HEK293 (cell line): ENCODE measurements around the gene KANSL1.

Experiments used
- CTCF ChIA-PET: fragments of 350-600 bp; formaldehyde crosslinking; extraction: SDS; loops from one replicate; lab custom pipeline; 2021; ENCODE audit warnings: antibody characterized with exemption; lab: Yijun Ruan, JAX
- POLR2A ChIA-PET: fragments of 300-600 bp; formaldehyde crosslinking; extraction: SDS; loops from one replicate; lab custom pipeline; 2020; ENCODE audit warnings: antibody characterized with exemption, inconsistent platforms; lab: Yijun Ruan, JAX
- H3K27ac ChIP-seq: fragments of 200-500 bp; sonication (Bioruptor generic); 2 replicates; pipeline ENCODE4 v1.5.1; 2014; ENCODE audit warnings: low read depth, low read length, control low read depth, inconsistent platforms; ENCODE audit errors: extremely low read depth
- H3K36me3 ChIP-seq, 2 experiments: fragments of 200-500 bp in 1 of 2; sonication (Bioruptor generic) in 1 of 2; 1 replicate in 1 of 2; 2 replicates in 1 of 2; pipeline ENCODE4 v1.5.1; 2014 to 2017; ENCODE audit warnings: inconsistent platforms in 2 of 2, low read length in 2 of 2; ENCODE audit not compliant: control insufficient read depth in 2 of 2, insufficient read depth in 1 of 2
- H3K4me1 ChIP-seq: fragments of 200-500 bp; sonication (Bioruptor generic); 2 replicates; pipeline ENCODE4 v1.5.1; 2014; ENCODE audit warnings: mild to moderate bottlenecking, low read length, inconsistent platforms; ENCODE audit not compliant: control insufficient read depth, insufficient read depth
- H3K4me3 ChIP-seq: 2 replicates; pipeline ENCODE4 v1.5.1; 2011; ENCODE audit warnings: low read depth, mild to moderate bottlenecking, control low read depth, low read length, moderate library complexity
- H3K9me3 ChIP-seq: fragments of 200-500 bp; sonication (Bioruptor generic); 2 replicates; pipeline ENCODE4 v1.5.1; 2014; ENCODE audit warnings: low read depth, low read length, inconsistent platforms; ENCODE audit not compliant: control insufficient read depth, insufficient read depth
- BCL11B ChIP-seq: fragments of 450-650 bp; formaldehyde crosslinking; IDR thresholded peaks from 2 replicates; pipeline ENCODE4 v1.5.1; 2016; ENCODE audit warnings: low read depth, missing biosample characterization, missing genetic modification characterization
- EGR2 ChIP-seq: fragments of 450-650 bp; formaldehyde crosslinking; IDR thresholded peaks from 2 replicates; pipeline ENCODE4 v1.5.1; 2016; ENCODE audit warnings: low read depth, missing biosample characterization, missing genetic modification characterization
- HOXC10 ChIP-seq: sonication (generic); formaldehyde crosslinking; IDR thresholded peaks from 2 replicates; pipeline ENCODE4 v1.8.1; 2023; ENCODE audit warnings: mild to moderate bottlenecking, missing genetic modification reagents
- HOXD13 ChIP-seq: sonication (generic); formaldehyde crosslinking; IDR thresholded peaks from 2 replicates; pipeline ENCODE4 v1.8.0; 2022; ENCODE audit warnings: missing genetic modification reagents, borderline replicate concordance
- IKZF3 ChIP-seq: fragments of 450-650 bp; IDR thresholded peaks from 2 replicates; pipeline ENCODE4 v1.5.0; 2018; ENCODE audit warnings: missing biosample characterization, mild to moderate bottlenecking, missing genetic modification characterization, moderate library complexity
- KLF8 ChIP-seq: fragments of 450-650 bp; formaldehyde crosslinking; IDR thresholded peaks from 2 replicates; pipeline ENCODE4 v1.5.1; 2016; ENCODE audit warnings: missing biosample characterization, missing genetic modification characterization
- KLF9 ChIP-seq: fragments of 450-650 bp; formaldehyde crosslinking; IDR thresholded peaks from 2 replicates; pipeline ENCODE4 v1.5.1; 2016; ENCODE audit warnings: missing biosample characterization, missing genetic modification characterization, low read depth
- SCRT2 ChIP-seq: fragments of 450-650 bp; formaldehyde crosslinking; IDR thresholded peaks from 2 replicates; pipeline ENCODE4 v1.5.1; 2016; ENCODE audit warnings: missing biosample characterization, missing genetic modification characterization
- SP7 ChIP-seq: fragments of 450-650 bp; formaldehyde crosslinking; IDR thresholded peaks from 2 replicates; pipeline ENCODE4 v1.5.1; 2016; ENCODE audit warnings: missing biosample characterization, missing genetic modification characterization
- WT1 ChIP-seq: fragments of 450-650 bp; formaldehyde crosslinking; IDR thresholded peaks from 2 replicates; pipeline ENCODE4 v1.5.1; 2016; ENCODE audit warnings: missing biosample characterization, missing genetic modification characterization
- YY1 ChIP-seq: fragments of 450-650 bp; formaldehyde crosslinking; IDR thresholded peaks from 2 replicates; pipeline ENCODE4 v1.5.1; 2018; ENCODE audit warnings: missing biosample characterization, missing genetic modification characterization
- ZBTB17 ChIP-seq: fragments of 450-650 bp; formaldehyde crosslinking; IDR thresholded peaks from 2 replicates; pipeline ENCODE4 v1.5.1; 2016; ENCODE audit warnings: missing biosample characterization, missing genetic modification characterization
- ZNF146 ChIP-seq: fragments of 450-650 bp; formaldehyde crosslinking; IDR thresholded peaks from 2 replicates; pipeline ENCODE4 v1.5.1; 2016; ENCODE audit warnings: missing biosample characterization, missing genetic modification characterization
- ZNF214 ChIP-seq: fragments of 450-650 bp; formaldehyde crosslinking; IDR thresholded peaks from 2 replicates; pipeline ENCODE4 v1.5.1; 2017; ENCODE audit warnings: missing biosample characterization, mild to moderate bottlenecking, missing genetic modification characterization, borderline replicate concordance
- ZNF23 ChIP-seq: fragments of 450-650 bp; formaldehyde crosslinking; IDR thresholded peaks from 2 replicates; pipeline ENCODE4 v1.5.1; 2016; ENCODE audit warnings: missing biosample characterization, missing genetic modification characterization, borderline replicate concordance
- ZNF274 ChIP-seq, 2 experiments: fragments of 200-500 bp in 1 of 2; fragments of 450-650 bp in 1 of 2; sonication (Bioruptor generic) in 1 of 2; formaldehyde crosslinking in 1 of 2; IDR thresholded peaks; 2 replicates each; pipeline versions ENCODE4 v1.5.1 to v1.6.1; 2014 to 2016; ENCODE audit warnings: borderline replicate concordance in 1 of 2, inconsistent platforms in 1 of 2, low read length in 1 of 2, missing biosample characterization in 1 of 2, missing genetic modification characterization in 1 of 2
- ZNF555 ChIP-seq: fragments of 450-650 bp; formaldehyde crosslinking; conservative IDR thresholded peaks from 2 replicates; pipeline ENCODE4 v1.5.1; 2017; ENCODE audit warnings: missing biosample characterization, mild to moderate bottlenecking, missing genetic modification characterization, inconsistent platforms
- ZNF660 ChIP-seq: fragments of 450-650 bp; IDR thresholded peaks from 2 replicates; pipeline ENCODE4 v1.5.1; 2018; ENCODE audit warnings: missing biosample characterization, mild to moderate bottlenecking, missing genetic modification characterization
- ZNF777 ChIP-seq: fragments of 450-650 bp; formaldehyde crosslinking; IDR thresholded peaks from 2 replicates; pipeline ENCODE4 v1.5.1; 2017; ENCODE audit warnings: missing biosample characterization, missing genetic modification characterization, borderline replicate concordance
- ZNF791 ChIP-seq: fragments of 450-650 bp; formaldehyde crosslinking; IDR thresholded peaks from 2 replicates; pipeline ENCODE4 v1.5.1; 2016; ENCODE audit warnings: missing biosample characterization, missing genetic modification characterization
- TF ChIP-seq, protein P1 (sequence below): IDR thresholded peaks from 2 replicates; pipeline ENCODE4 v1.6.1; 2011; ENCODE audit warnings: mild to moderate bottlenecking, low read depth, low read length, borderline replicate concordance
- TF ChIP-seq, protein P2 (sequence below): fragments of 450-650 bp; formaldehyde crosslinking; IDR thresholded peaks from 2 replicates; pipeline ENCODE4 v1.5.1; 2016; ENCODE audit warnings: missing biosample characterization, missing genetic modification characterization
- TF ChIP-seq, protein P3 (sequence below): fragments of 450-650 bp; formaldehyde crosslinking; IDR thresholded peaks from 2 replicates; pipeline ENCODE4 v1.5.1; 2017; ENCODE audit warnings: missing biosample characterization, missing genetic modification characterization

KANSL1 gene

DNA sequence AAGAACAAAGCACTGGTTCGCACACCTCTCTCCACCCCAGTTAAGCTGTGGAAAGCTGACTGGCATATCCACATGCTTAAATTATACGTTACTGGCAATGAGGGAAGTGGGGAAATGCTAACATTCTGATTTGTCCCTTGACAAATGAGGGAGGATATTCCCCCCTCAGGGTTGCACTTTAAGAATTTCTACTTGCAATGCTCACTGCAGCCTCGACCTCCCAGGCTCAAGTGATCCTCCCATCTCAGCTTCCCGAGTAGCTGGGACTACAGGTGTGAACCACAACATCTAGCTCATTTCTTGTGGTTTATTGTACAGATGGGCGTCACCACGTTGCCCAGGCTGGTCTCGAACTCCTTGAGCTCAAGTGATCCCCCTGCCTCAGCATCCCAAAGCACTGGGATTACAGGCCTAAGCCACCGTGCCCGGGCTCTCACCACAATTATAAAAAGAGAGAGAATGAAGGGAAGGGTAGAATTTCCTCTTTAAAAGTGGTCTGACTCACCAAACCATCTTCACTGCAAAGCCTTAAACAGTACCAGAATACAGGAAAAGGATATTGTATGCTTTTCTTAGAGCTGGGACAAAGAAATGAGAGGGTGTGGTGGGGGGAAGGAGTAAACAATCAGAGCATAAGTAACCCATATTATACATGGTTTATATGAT, 38.9 kb downstream of the KANSL1 start (continued):
- TF ChIP-seq KLF8 (0 out of 2 replicates have a peak, but pooled peaks have one; percentile 46), ZNF660 (tag by site-specific recombination) (peak; percentile 13; the same call in 1 of the 2 replicates), EGR2 (tag by site-specific recombination) (no peak), YY1 (tag by site-specific recombination) (no peak), ZNF23 (tag by site-specific recombination) (no peak), IKZF3 (tag by site-specific recombination) (no peak; the same call in 1 of the 2 replicates), WT1 (peak; percentile 57; the same call in 1 of the 2 replicates), HOXC10 (CRISPR knock-in tag) (no peak), ZNF777 (tag by site-specific recombination) (no peak), KLF9 (tag by site-specific recombination) (0 out of 2 replicates have a peak, but pooled peaks have one; percentile 32), ZNF555 (tag by site-specific recombination) (no peak)
- TF ChIP-seq, protein P1, sequence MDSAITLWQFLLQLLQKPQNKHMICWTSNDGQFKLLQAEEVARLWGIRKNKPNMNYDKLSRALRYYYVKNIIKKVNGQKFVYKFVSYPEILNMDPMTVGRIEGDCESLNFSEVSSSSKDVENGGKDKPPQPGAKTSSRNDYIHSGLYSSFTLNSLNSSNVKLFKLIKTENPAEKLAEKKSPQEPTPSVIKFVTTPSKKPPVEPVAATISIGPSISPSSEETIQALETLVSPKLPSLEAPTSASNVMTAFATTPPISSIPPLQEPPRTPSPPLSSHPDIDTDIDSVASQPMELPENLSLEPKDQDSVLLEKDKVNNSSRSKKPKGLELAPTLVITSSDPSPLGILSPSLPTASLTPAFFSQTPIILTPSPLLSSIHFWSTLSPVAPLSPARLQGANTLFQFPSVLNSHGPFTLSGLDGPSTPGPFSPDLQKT, result no peak
- TF ChIP-seq, protein P2, sequence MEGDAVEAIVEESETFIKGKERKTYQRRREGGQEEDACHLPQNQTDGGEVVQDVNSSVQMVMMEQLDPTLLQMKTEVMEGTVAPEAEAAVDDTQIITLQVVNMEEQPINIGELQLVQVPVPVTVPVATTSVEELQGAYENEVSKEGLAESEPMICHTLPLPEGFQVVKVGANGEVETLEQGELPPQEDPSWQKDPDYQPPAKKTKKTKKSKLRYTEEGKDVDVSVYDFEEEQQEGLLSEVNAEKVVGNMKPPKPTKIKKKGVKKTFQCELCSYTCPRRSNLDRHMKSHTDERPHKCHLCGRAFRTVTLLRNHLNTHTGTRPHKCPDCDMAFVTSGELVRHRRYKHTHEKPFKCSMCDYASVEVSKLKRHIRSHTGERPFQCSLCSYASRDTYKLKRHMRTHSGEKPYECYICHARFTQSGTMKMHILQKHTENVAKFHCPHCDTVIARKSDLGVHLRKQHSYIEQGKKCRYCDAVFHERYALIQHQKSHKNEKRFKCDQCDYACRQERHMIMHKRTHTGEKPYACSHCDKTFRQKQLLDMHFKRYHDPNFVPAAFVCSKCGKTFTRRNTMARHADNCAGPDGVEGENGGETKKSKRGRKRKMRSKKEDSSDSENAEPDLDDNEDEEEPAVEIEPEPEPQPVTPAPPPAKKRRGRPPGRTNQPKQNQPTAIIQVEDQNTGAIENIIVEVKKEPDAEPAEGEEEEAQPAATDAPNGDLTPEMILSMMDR, result no peak

DNA sequence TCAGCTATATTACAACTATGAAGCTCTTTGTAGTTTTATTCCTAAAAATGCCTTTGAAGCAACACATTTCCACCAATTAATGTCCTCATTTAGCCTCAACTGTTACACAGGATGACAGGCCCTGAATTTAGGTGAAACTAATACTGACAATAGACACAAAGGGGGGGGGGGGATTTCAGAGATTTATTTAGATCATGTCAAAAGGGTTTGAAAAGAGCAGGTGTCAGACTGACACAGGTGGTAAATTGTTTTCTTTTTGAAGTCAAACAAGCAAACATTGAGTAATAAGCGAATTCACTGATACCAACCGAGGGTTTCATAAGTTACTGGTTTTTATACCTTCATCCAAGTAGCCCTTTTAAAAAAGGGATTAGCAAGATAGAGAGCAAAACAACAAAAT, 40.8 kb downstream of the KANSL1 start:
- no peak overlapping the region for H3K27ac ChIP-seq

DNA sequence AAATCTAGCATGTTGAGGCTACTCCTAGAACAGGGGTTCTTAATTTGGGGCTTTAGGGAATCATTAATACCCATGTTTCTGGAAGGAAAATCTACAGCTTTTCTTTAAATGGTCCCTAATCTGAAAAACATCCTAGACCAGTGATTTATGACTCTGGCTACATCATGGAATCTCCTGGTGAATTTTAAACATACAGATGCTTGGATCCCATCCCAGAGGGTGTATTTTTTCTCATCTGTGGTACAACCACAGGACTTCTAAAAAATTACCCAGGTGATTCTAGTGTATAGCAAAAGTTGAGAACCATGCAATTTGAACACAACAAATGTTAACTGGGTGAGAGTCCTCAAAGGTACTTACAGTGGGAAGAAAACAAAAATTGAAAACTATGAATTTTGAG, 41.5 kb downstream of the KANSL1 start:
- CTCF ChIA-PET, result interaction anchor here (0.7 to 1.9 kb wide), 5 partner anchors 9 to 108 kb away, joined by 4 to 8 read pairs (median 6); no protein-coding TSS in a partner anchor
- no peaks in the 10 kb centered on the region for H3K9me3 ChIP-seq
- POLR2A ChIA-PET, result interaction anchor here (0.6 kb wide), 1 partner anchor 93 kb away, joined by 3 read pairs; no protein-coding TSS in a partner anchor
- peaks cover 80% of the 10 kb centered on the region for H3K4me1 ChIP-seq
- H3K27ac ChIP-seq, result no peak overlapping the region
- no peak overlapping the region for H3K4me3 ChIP-seq
- peaks cover 0 to 3% of the 10 kb centered on the region in 2 experiments; a peak in 1 of 3 replicates for H3K36me3 ChIP-seq
- TF ChIP-seq HOXD13 (no peak), ZBTB17 (tag by site-specific recombination) (no peak), ZNF214 (no peak), ZNF274 (IDR thresholded peaks at IDR 0.05; ENCODE audit: low read length) (no peak), ZNF274 (tag by site-specific recombination; IDR thresholded peaks at IDR 0.05; ENCODE audit: borderline replicate concordance) (no peak), IKZF3 (tag by site-specific recombination) (peak; percentile 44; the same call in 1 of the 2 replicates), ZNF146 (tag by site-specific recombination) (no peak), BCL11B (tag by site-specific recombination) (no peak), SP7 (0 out of 2 replicates have a peak, but pooled peaks have one; percentile 22)
- TF ChIP-seq, protein P3, sequence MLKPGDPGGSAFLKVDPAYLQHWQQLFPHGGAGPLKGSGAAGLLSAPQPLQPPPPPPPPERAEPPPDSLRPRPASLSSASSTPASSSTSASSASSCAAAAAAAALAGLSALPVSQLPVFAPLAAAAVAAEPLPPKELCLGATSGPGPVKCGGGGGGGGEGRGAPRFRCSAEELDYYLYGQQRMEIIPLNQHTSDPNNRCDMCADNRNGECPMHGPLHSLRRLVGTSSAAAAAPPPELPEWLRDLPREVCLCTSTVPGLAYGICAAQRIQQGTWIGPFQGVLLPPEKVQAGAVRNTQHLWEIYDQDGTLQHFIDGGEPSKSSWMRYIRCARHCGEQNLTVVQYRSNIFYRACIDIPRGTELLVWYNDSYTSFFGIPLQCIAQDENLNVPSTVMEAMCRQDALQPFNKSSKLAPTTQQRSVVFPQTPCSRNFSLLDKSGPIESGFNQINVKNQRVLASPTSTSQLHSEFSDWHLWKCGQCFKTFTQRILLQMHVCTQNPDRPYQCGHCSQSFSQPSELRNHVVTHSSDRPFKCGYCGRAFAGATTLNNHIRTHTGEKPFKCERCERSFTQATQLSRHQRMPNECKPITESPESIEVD (tag by site-specific recombination), result peak; percentile 78

More for the DNA sequence above, 40.8 kb downstream of the KANSL1 start:
- TF ChIP-seq SCRT2 (peak; percentile 54), ZNF791 (tag by site-specific recombination) (no peak)
- Histone ChIP-seq H3K36me3 (no peaks in the 10 kb centered on the region; a peak in 1 of 3 replicates), H3K9me3 (no peaks in the 10 kb centered on the region), H3K4me3 (no peak overlapping the region), H3K4me1 (peaks cover 86% of the 10 kb centered on the region)
- POLR2A ChIA-PET, result interaction anchor here (0.6 kb wide), 2 partner anchors 34 to 94 kb away, joined by 3 read pairs; no protein-coding TSS in a partner anchor
- CTCF ChIA-PET, result interaction anchor here (0.7 to 1.9 kb wide), 7 partner anchors 8 to 135 kb away, joined by 3 to 8 read pairs (median 5); no protein-coding TSS in a partner anchor
